ENCODE data around the gene SLC12A7.

DNA sequence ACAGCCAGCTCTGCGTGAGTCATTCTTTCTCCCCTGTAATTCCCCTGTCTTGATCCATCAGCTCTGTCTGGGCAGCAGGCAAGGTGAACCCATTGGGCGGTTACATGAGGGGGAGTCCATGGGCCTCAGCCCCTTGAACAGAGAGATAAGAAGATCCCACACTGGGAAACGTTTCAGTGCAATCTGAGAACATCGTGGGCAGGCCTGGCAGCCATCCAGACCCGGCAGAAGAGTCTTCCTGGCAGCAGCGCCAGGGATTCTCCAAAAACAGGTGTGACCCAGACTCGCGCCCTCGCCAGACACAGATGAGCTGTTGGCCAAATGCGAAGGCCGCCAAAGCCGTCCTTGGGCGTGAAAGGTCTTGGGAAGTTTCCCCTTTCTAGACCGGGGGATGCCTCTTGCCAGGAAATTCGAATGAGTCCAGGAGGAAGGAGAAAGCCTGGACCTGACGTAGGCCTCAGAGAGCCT lies 6.4 kb upstream of the SLC12A7 start:
- TF ChIP-seq, protein P1, sequence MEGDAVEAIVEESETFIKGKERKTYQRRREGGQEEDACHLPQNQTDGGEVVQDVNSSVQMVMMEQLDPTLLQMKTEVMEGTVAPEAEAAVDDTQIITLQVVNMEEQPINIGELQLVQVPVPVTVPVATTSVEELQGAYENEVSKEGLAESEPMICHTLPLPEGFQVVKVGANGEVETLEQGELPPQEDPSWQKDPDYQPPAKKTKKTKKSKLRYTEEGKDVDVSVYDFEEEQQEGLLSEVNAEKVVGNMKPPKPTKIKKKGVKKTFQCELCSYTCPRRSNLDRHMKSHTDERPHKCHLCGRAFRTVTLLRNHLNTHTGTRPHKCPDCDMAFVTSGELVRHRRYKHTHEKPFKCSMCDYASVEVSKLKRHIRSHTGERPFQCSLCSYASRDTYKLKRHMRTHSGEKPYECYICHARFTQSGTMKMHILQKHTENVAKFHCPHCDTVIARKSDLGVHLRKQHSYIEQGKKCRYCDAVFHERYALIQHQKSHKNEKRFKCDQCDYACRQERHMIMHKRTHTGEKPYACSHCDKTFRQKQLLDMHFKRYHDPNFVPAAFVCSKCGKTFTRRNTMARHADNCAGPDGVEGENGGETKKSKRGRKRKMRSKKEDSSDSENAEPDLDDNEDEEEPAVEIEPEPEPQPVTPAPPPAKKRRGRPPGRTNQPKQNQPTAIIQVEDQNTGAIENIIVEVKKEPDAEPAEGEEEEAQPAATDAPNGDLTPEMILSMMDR (conservative IDR thresholded peaks at IDR 0.05; ENCODE audit: low read length): no peak
- no peak for TF ChIP-seq EZH2phosphoT487 (IDR thresholded peaks at IDR 0.05; ENCODE audit: borderline replicate concordance, low read depth, low read length)
